OCI-LY1 (cell line): ENCODE measurements around the gene BARHL2.

Experiments
- H2AFZ ChIP-seq: fragments of 200-600 bp; sonication (generic), shearing (Covaris generic); 2 replicates; pipeline ENCODE4 v1.6.0; 2014; ENCODE audit warnings: antibody characterized with exemption, mild to moderate bottlenecking, low read length
- H3F3A ChIP-seq: fragments of 200-600 bp; sonication (generic), shearing (Covaris generic); 2 replicates; pipeline ENCODE4 v1.6.0; 2014; ENCODE audit warnings: mild to moderate bottlenecking, antibody characterized with exemption, low read length, moderate library complexity; ENCODE audit not compliant: insufficient read depth
- H3K27ac ChIP-seq: fragments of 200-600 bp; sonication (generic); 2 replicates; pipeline ENCODE4 v1.5.1; 2014; ENCODE audit warnings: low read length, mixed run types, mild to moderate bottlenecking, low read depth; ENCODE audit not compliant: poor library complexity, severe bottlenecking
- H3K27me3 ChIP-seq: fragments of 200-600 bp; sonication (generic); 2 replicates; pipeline ENCODE4 v1.6.0; 2014; ENCODE audit warnings: antibody characterized with exemption, mild to moderate bottlenecking, low read length, moderate library complexity; ENCODE audit not compliant: insufficient read depth
- H3K36me3 ChIP-seq: fragments of 200-600 bp; sonication (generic); 2 replicates; pipeline ENCODE4 v1.6.1; 2014; ENCODE audit warnings: mild to moderate bottlenecking, antibody characterized with exemption, low read length, moderate library complexity, mixed read lengths; ENCODE audit not compliant: insufficient read depth
- H3K4me1 ChIP-seq: fragments of 200-600 bp; sonication (generic); 2 replicates; pipeline ENCODE4 v1.5.1; 2014; ENCODE audit warnings: mild to moderate bottlenecking, low read length, moderate library complexity; ENCODE audit not compliant: insufficient read depth, severe bottlenecking
- H3K4me2 ChIP-seq: fragments of 200-600 bp; sonication (generic), shearing (Covaris generic); 2 replicates; pipeline ENCODE4 v1.6.1; 2014; ENCODE audit warnings: low read length
- H3K4me3 ChIP-seq: fragments of 200-600 bp; sonication (generic); 2 replicates; pipeline ENCODE4 v1.5.1; 2014; ENCODE audit warnings: low read length, low read depth, mild to moderate bottlenecking, mixed read lengths; ENCODE audit not compliant: poor library complexity, severe bottlenecking
- H3K79me2 ChIP-seq: fragments of 200-600 bp; shearing (Covaris generic); 2 replicates; pipeline ENCODE4 v1.6.1; 2016; ENCODE audit warnings: mixed run types, low read length, mixed read lengths; ENCODE audit not compliant: insufficient read depth
- H3K9ac ChIP-seq: fragments of 200-600 bp; sonication (generic), shearing (Covaris generic); 2 replicates; pipeline ENCODE4 v1.6.1; 2014; ENCODE audit warnings: mild to moderate bottlenecking, low read length, mixed read lengths
- H3K9me2 ChIP-seq: fragments of 200-600 bp; sonication (generic), shearing (Covaris generic); 2 replicates; pipeline ENCODE4 v1.6.1; 2014; ENCODE audit warnings: low read depth, mild to moderate bottlenecking, low read length, mixed read lengths
- H3K9me3 ChIP-seq: fragments of 200-600 bp; shearing (Covaris generic); 2 replicates; pipeline ENCODE4 v1.6.1; 2014; ENCODE audit warnings: low read length, mixed read lengths
- H4K20me1 ChIP-seq: fragments of 200-600 bp; sonication (generic), shearing (Covaris generic); 2 replicates; pipeline ENCODE4 v1.6.0; 2016; ENCODE audit warnings: mild to moderate bottlenecking, low read length; ENCODE audit not compliant: insufficient read depth
- CTCF ChIP-seq: fragments of 200-600 bp; sonication (generic), shearing (Covaris generic); IDR thresholded peaks from 2 replicates; pipeline ENCODE4 v1.5.1; 2017; ENCODE audit warnings: mild to moderate bottlenecking, antibody characterized with exemption, low read length, moderate library complexity, mixed read lengths
- EZH2 ChIP-seq: fragments of 200-600 bp; sonication (generic), shearing (Covaris generic); IDR thresholded peaks from 2 replicates; pipeline ENCODE4 v1.8.0; 2017; ENCODE audit warnings: borderline replicate concordance, mixed run types, mild to moderate bottlenecking, antibody characterized with exemption, low read length, moderate library complexity, mixed read lengths

Gene BARHL2

GRCh38 chr1:90732136-90732535, 15.0 kb upstream of the BARHL2 start:
- Histone ChIP-seq H3K9me2 (no peaks in the 10 kb centered on the region), H2AFZ (no peak overlapping the region), H3K9me3 (no peaks in the 10 kb centered on the region), H3K79me2 (no peaks in the 10 kb centered on the region), H3K9ac (no peak overlapping the region), H4K20me1 (no peaks in the 10 kb centered on the region), H3K27ac (no peak overlapping the region), H3K27me3 (no peaks in the 10 kb centered on the region), H3F3A (no peaks in the 10 kb centered on the region), H3K4me2 (no peak overlapping the region), H3K4me1 (no peaks in the 10 kb centered on the region), H3K4me3 (no peak overlapping the region), H3K36me3 (no peaks in the 10 kb centered on the region)
- TF ChIP-seq CTCF, result no peak
- TF ChIP-seq EZH2, result no peak

GRCh38 chr1:90731382-90732050, 14.4 kb upstream of the BARHL2 start:
- no peaks in the 10 kb centered on the region for H3K4me1 ChIP-seq
- no peak overlapping the region for H3K4me2 ChIP-seq
- H3K27me3 ChIP-seq, result no peaks in the 10 kb centered on the region
- TF ChIP-seq CTCF (no peak), EZH2 (no peak)
- no peaks in the 10 kb centered on the region for H3K9me2 ChIP-seq
- no peak overlapping the region for H3K4me3 ChIP-seq
- H3F3A ChIP-seq, result no peaks in the 10 kb centered on the region
- no peak overlapping the region for H3K9ac ChIP-seq
- H3K36me3 ChIP-seq, result no peaks in the 10 kb centered on the region
- no peaks in the 10 kb centered on the region for H4K20me1 ChIP-seq
- H3K27ac ChIP-seq, result no peak overlapping the region
- no peaks in the 10 kb centered on the region for H3K79me2 ChIP-seq
- H3K9me3 ChIP-seq, result no peaks in the 10 kb centered on the region
- no peak overlapping the region for H2AFZ ChIP-seq

GRCh38 chr1:90730243-90731022, 13.3 kb upstream of the BARHL2 start:
- no peak overlapping the region for H2AFZ ChIP-seq
- H3K4me1 ChIP-seq, result no peaks in the 10 kb centered on the region
- no peaks in the 10 kb centered on the region for H3K36me3 ChIP-seq
- no peaks in the 10 kb centered on the region for H3K9me3 ChIP-seq
- H3K27ac ChIP-seq, result no peak overlapping the region
- no peaks in the 10 kb centered on the region for H3F3A ChIP-seq
- TF ChIP-seq CTCF (no peak), EZH2 (no peak)
- no peak overlapping the region for H3K4me2 ChIP-seq
- no peaks in the 10 kb centered on the region for H3K27me3 ChIP-seq
- H3K79me2 ChIP-seq, result no peaks in the 10 kb centered on the region
- H3K9me2 ChIP-seq, result no peaks in the 10 kb centered on the region
- no peak overlapping the region for H3K9ac ChIP-seq
- H3K4me3 ChIP-seq, result no peak overlapping the region
- no peaks in the 10 kb centered on the region for H4K20me1 ChIP-seq
